PC-3 (cell line): ENCODE results near the gene SETD1B. TPM values are rescaled to one million over a fixed set of nuclear protein-coding genes. Genes with fewer than 3 reads are reported as not detected.
"Not testable (repeated sequence)": the region's sequence is repeated elsewhere in the genome, so short reads cannot be mapped to it uniquely, and the experiment has no call there.

Experiments used
- ATAC-seq: fragments of 200-7000 bp; cut with Tn5 transposase; 2 replicates; pipeline ENCODE4 v1.9.1; 2020; ENCODE audit warnings: mild to moderate bottlenecking, moderate library complexity
- BruUV-seq: library from RNA; stranded (reverse); fragments of 400-500 nt; replicated peaks from 2 replicates; lab custom pipeline; 2021; lab: Mats Ljungman, UMichigan
- CTCF ChIA-PET: fragments of 300-600 bp; sonication (Branson Sonifier 250); formaldehyde crosslinking; loops from one replicate; lab custom pipeline; 2022; ENCODE audit warnings: antibody characterized with exemption; lab: Charles Lee
- POLR2A ChIA-PET: fragments of 300-600 bp; sonication (Branson Sonifier 250); formaldehyde crosslinking; loops from one replicate; lab custom pipeline; 2022; ENCODE audit warnings: antibody characterized with exemption; ENCODE audit not compliant: unreplicated experiment; lab: Charles Lee
- DNase-seq: peaks from one replicate; pipeline ENCODE4 v3.0.0-alpha.2; 2015
- H2AFZ ChIP-seq: fragments of 300-600 bp; sonication (generic); 2 replicates; pipeline ENCODE4 v1.6.0; 2016; ENCODE audit warnings: antibody characterized with exemption, low read length
- H3F3A ChIP-seq: fragments of 300-600 bp; sonication (generic); one replicate; pipeline ENCODE4 v1.6.0; 2017; ENCODE audit warnings: antibody characterized with exemption, low read length, control low read depth, mild to moderate bottlenecking; ENCODE audit not compliant: unreplicated experiment
- H3K27ac ChIP-seq: fragments of 300-600 bp; sonication (generic); 2 replicates; pipeline ENCODE4 v1.5.1; 2016; ENCODE audit warnings: mild to moderate bottlenecking, low read length
- H3K27me3 ChIP-seq: fragments of 300-600 bp; sonication (generic); 2 replicates; pipeline ENCODE4 v1.6.1; 2016; ENCODE audit warnings: low read length, mixed read lengths
- H3K36me3 ChIP-seq: fragments of 300-600 bp; sonication (generic); 2 replicates; pipeline ENCODE4 v1.6.1; 2016; ENCODE audit warnings: low read depth, mixed run types, low read length, mixed read lengths
- H3K4me1 ChIP-seq: fragments of 300-600 bp; sonication (generic); 2 replicates; pipeline ENCODE4 v1.5.1; 2016; ENCODE audit warnings: low read length; ENCODE audit not compliant: insufficient read depth
- H3K4me2 ChIP-seq: fragments of 300-600 bp; sonication (generic); 2 replicates; pipeline ENCODE4 v1.6.0; 2016; ENCODE audit warnings: low read length
- H3K4me3 ChIP-seq: fragments of 300-600 bp; sonication (generic); 2 replicates; pipeline ENCODE4 v1.5.1; 2016; ENCODE audit warnings: mild to moderate bottlenecking, low read length, mixed read lengths
- H3K79me2 ChIP-seq: fragments of 300-600 bp; sonication (generic); 2 replicates; pipeline ENCODE4 v1.6.1; 2017; ENCODE audit warnings: low read length, mixed read lengths
- H3K9ac ChIP-seq: fragments of 300-600 bp; sonication (generic); 2 replicates; pipeline ENCODE4 v1.6.0; 2016; ENCODE audit warnings: mild to moderate bottlenecking, low read length
- H3K9me2 ChIP-seq: fragments of 300-600 bp; sonication (generic); replicated peaks from 2 replicates; pipeline ENCODE4 v1.6.1; 2016; ENCODE audit warnings: mixed run types, low read length, mixed read lengths
- H3K9me3 ChIP-seq: fragments of 300-600 bp; sonication (generic); 2 replicates; pipeline ENCODE4 v1.6.1; 2016; ENCODE audit warnings: low read length, mixed read lengths
- H4K20me1 ChIP-seq: fragments of 300-600 bp; sonication (generic); 2 replicates; pipeline ENCODE4 v1.6.1; 2016; ENCODE audit warnings: low read length, mixed read lengths
- EZH2 ChIP-seq: fragments of 300-600 bp; sonication (generic); IDR thresholded peaks from one replicate; pipeline ENCODE4 v1.6.1; 2017; ENCODE audit warnings: antibody characterized with exemption, mild to moderate bottlenecking, low read length; ENCODE audit not compliant: unreplicated experiment
- EZH2phosphoT487 ChIP-seq: fragments of 300-600 bp; sonication (generic); IDR thresholded peaks from 2 replicates; pipeline ENCODE4 v1.6.1; 2018; ENCODE audit warnings: mild to moderate bottlenecking, antibody characterized with exemption, low read length, borderline replicate concordance
- intact Hi-C: fragments of 100-400 bp; cut with micrococcal nuclease; formaldehyde crosslinking; loops from 2 replicates; pipeline ENCODE4 v1.9.0; 2023
- total RNA-seq: library from RNA; depleted of rRNA; stranded (reverse); fragments of >200 nt; gene quantifications from 2 replicates; pipeline ENCODE4 v1.2.3, GENCODE V29; 2014; rRNA removed
- TF ChIP-seq, protein P1 (sequence below): fragments of 300-600 bp; sonication (generic); conservative IDR thresholded peaks from 2 replicates; pipeline ENCODE4 v1.5.1; 2017; ENCODE audit warnings: antibody characterized with exemption, low read depth, mild to moderate bottlenecking, low read length

The SETD1B gene
- total RNA-seq, 1 experiment from 2014 or later: 7.5 TPM

GRCh38 chr12:121875582-121875981 is 71.8 kb downstream of the SETD1B start:
- ChIA-PET CTCF (no interaction called here), POLR2A (no interaction called here)
- no peak for DNase-seq
- Histone ChIP-seq H3K27ac (no peak overlapping the region), H3K4me1 (peaks cover 6% of the 10 kb centered on the region; the same call in 1 of the 2 replicates), H3K9me2 (no peaks in the 10 kb centered on the region), H3K36me3 (no peaks in the 10 kb centered on the region), H3K4me2 (no peak overlapping the region), H3K9ac (no peak overlapping the region), H3K9me3 (no peaks in the 10 kb centered on the region), H3K4me3 (no peak overlapping the region), H2AFZ (no peak overlapping the region), H3F3A (no peaks in the 10 kb centered on the region), H3K79me2 (no peaks in the 10 kb centered on the region), H4K20me1 (no peaks in the 10 kb centered on the region), H3K27me3 (no peaks in the 10 kb centered on the region)
- BruUV-seq: no TSS peak
- no peak for TF ChIP-seq EZH2
- TF ChIP-seq, protein P1, sequence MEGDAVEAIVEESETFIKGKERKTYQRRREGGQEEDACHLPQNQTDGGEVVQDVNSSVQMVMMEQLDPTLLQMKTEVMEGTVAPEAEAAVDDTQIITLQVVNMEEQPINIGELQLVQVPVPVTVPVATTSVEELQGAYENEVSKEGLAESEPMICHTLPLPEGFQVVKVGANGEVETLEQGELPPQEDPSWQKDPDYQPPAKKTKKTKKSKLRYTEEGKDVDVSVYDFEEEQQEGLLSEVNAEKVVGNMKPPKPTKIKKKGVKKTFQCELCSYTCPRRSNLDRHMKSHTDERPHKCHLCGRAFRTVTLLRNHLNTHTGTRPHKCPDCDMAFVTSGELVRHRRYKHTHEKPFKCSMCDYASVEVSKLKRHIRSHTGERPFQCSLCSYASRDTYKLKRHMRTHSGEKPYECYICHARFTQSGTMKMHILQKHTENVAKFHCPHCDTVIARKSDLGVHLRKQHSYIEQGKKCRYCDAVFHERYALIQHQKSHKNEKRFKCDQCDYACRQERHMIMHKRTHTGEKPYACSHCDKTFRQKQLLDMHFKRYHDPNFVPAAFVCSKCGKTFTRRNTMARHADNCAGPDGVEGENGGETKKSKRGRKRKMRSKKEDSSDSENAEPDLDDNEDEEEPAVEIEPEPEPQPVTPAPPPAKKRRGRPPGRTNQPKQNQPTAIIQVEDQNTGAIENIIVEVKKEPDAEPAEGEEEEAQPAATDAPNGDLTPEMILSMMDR: no peak
- TF ChIP-seq EZH2phosphoT487: no peak
- no peak for ATAC-seq
- intact Hi-C loops: no loop called here

DNA sequence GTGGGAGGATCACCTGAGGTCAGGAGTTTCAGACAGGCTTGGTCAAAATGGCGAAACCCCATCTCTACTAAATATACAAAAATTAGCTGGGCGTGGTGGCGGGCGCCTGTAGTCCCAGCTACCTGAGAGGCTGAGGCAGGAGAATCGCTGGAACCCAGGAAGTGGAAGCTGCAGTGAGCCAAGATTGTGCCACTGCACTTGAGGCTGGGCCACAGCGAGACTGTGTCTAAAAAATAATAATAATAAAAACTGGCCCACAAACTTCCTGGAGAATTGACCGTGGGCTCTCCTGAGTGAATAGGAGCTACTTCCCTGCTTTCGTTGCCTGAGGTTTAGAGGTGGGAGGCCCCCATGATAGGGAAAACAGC is 72.3 kb downstream of the SETD1B start:
- DNase-seq, H3K79me2 ChIP-seq, H3K4me2 ChIP-seq, H4K20me1 ChIP-seq, intact Hi-C loops, H3K4me1 ChIP-seq, H3K36me3 ChIP-seq, H3K4me3 ChIP-seq, H3K9ac ChIP-seq, CTCF ChIA-PET, H3K27me3 ChIP-seq, POLR2A ChIA-PET, BruUV-seq, H3K27ac ChIP-seq, H2AFZ ChIP-seq, H3K9me2 ChIP-seq, ATAC-seq, H3K9me3 ChIP-seq, H3F3A ChIP-seq: not testable (repeated sequence)

Other genes starting within 250 kb of the SETD1B start
- 52.5 and 72.3 TPM in 2 replicates for gene KDM2B, start 223.0 kb upstream of the SETD1B start, total RNA-seq
- gene ORAI1, start 177.5 kb upstream of the SETD1B start, total RNA-seq: 31.4 and 35.0 TPM in 2 replicates
- gene MORN3, start 134.4 kb upstream of the SETD1B start, total RNA-seq: 1.6 and 1.7 TPM in 2 replicates
- gene TMEM120B, start 91.3 kb upstream of the SETD1B start, total RNA-seq: 18.5 and 25.4 TPM in 2 replicates
- 232 TPM in 2 replicates for gene RHOF, start 10.3 kb upstream of the SETD1B start, total RNA-seq
- not detected in 2 replicates for gene HPD, start 54.9 kb downstream of the SETD1B start, total RNA-seq
- 241 and 258 TPM in 2 replicates for gene PSMD9, start 84.8 kb downstream of the SETD1B start, total RNA-seq
- 3.2 and 11.5 TPM in 2 replicates for gene CFAP251, start 114.6 kb downstream of the SETD1B start, total RNA-seq
- 31.6 and 32.5 TPM in 2 replicates for gene BCL7A, start 217.9 kb downstream of the SETD1B start, total RNA-seq